Central memory CD8-positive, alpha-beta T cell (primary cell): ENCODE measurements around the gene MBNL1.

ENCODE experiments used
- ATAC-seq: fragments of 150-1000 bp; cut with Tn5 transposase; replicated peaks from 2 replicates; pipeline ENCODE4 v1.10.0; 2022; ENCODE audit warnings: mild to moderate bottlenecking, moderate FRiP score, moderate number of reproducible peaks; ENCODE audit not compliant: poor library complexity, severe bottlenecking; ENCODE audit errors: extremely low read depth
- DNase-seq, 2 donors: peaks; one replicate each; pipeline ENCODE4 v3.0.0; 2021; ENCODE audit warnings: low spot score in 2 of 2
- H3K27ac Mint-ChIP-seq: one replicate; pipeline ENCODE4 v1.8.0; 2022; ENCODE audit warnings: low read depth, mild to moderate bottlenecking, moderate library complexity, mixed read lengths
- H3K27me3 Mint-ChIP-seq: one replicate; pipeline ENCODE4 v1.8.0; 2022; ENCODE audit warnings: mixed read lengths
- H3K36me3 Mint-ChIP-seq: one replicate; pipeline ENCODE4 v1.8.0; 2022; ENCODE audit warnings: mild to moderate bottlenecking, moderate library complexity, mixed read lengths; ENCODE audit not compliant: insufficient read depth
- H3K4me1 Mint-ChIP-seq: one replicate; pipeline ENCODE4 v1.8.0; 2022; ENCODE audit warnings: mixed read lengths
- H3K4me3 Mint-ChIP-seq: one replicate; pipeline ENCODE4 v1.8.0; 2022; ENCODE audit warnings: mild to moderate bottlenecking, moderate library complexity, mixed read lengths
- H3K9me3 Mint-ChIP-seq: one replicate; pipeline ENCODE4 v1.8.0; 2022; ENCODE audit warnings: mixed read lengths

The MBNL1 gene

GRCh38 chr3:152282813-152283212 is 14.1 kb downstream of the MBNL1 start:
- ATAC-seq (no peak), DNase-seq (no peak)
- no peaks in the 10 kb centered on the region for H3K9me3 Mint-ChIP-seq
- peak overlapping the region; percentile 57 for H3K4me3 Mint-ChIP-seq
- H3K27me3 Mint-ChIP-seq = no peaks in the 10 kb centered on the region
- H3K27ac Mint-ChIP-seq = peak overlapping the region; percentile 61
- H3K36me3 Mint-ChIP-seq = peaks cover 21% of the 10 kb centered on the region
- peaks cover 74% of the 10 kb centered on the region for H3K4me1 Mint-ChIP-seq

- H3K27ac Mint-ChIP-seq = peak overlapping the region; percentile 61
- no peaks in the 10 kb centered on the region for H3K9me3 Mint-ChIP-seq
- peak overlapping the region; percentile 57 for H3K4me3 Mint-ChIP-seq
- peaks cover 19% of the 10 kb centered on the region for H3K36me3 Mint-ChIP-seq
- DNase-seq (no peak), ATAC-seq (no peak)
- peaks cover 76% of the 10 kb centered on the region for H3K4me1 Mint-ChIP-seq
- H3K27me3 Mint-ChIP-seq = no peaks in the 10 kb centered on the region
Measured at GRCh38 chr3:152283492-152284381, 15.0 kb downstream of the MBNL1 start.

GRCh38 chr3:152284906-152285305 is 16.2 kb downstream of the MBNL1 start:
- ATAC-seq (peak; percentile 75), DNase-seq (no peak)
- Mint-ChIP-seq H3K9me3 (no peaks in the 10 kb centered on the region), H3K27me3 (no peaks in the 10 kb centered on the region), H3K36me3 (peaks cover 18% of the 10 kb centered on the region), H3K4me3 (peak overlapping the region; percentile 57), H3K27ac (peak overlapping the region; percentile 75), H3K4me1 (peaks cover 76% of the 10 kb centered on the region)

- Mint-ChIP-seq H3K36me3 (peaks cover 19% of the 10 kb centered on the region), H3K4me3 (peak overlapping the region; percentile 57), H3K27me3 (no peaks in the 10 kb centered on the region), H3K9me3 (no peaks in the 10 kb centered on the region), H3K4me1 (peaks cover 76% of the 10 kb centered on the region), H3K27ac (peak overlapping the region; percentile 75)
- DNase-seq = no peak
- ATAC-seq = no peak
Measured at GRCh38 chr3:152285509-152285908, 16.8 kb downstream of the MBNL1 start.

GRCh38 chr3:152287898-152288576 is 19.3 kb downstream of the MBNL1 start:
- Mint-ChIP-seq H3K4me1 (peaks cover 76% of the 10 kb centered on the region), H3K27ac (peak overlapping the region; percentile 86), H3K9me3 (no peaks in the 10 kb centered on the region), H3K4me3 (peak overlapping the region; percentile 73), H3K27me3 (no peaks in the 10 kb centered on the region), H3K36me3 (peaks cover 19% of the 10 kb centered on the region)
- ATAC-seq (no peak), DNase-seq (no peak)

DNA sequence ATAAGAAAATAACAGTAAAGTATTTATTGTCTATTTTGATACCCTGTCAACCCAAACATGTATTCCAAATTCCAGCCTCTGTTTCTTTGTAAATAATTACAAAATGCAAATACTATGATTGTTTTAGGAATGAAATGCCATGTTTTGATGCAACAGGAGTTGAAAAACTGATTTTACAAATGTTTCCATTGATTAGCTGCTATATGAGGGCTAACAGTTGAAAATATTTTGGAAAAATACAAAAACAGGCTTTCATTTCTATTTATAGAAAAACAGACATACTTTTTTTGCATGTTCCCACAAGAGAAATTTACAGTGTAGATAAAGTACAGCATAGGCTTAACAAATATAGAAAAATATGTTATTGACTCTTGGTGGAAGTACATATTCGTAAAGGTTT is 20.0 kb downstream of the MBNL1 start:
- DNase-seq (no peak), ATAC-seq (no peak)
- H3K36me3 Mint-ChIP-seq = peaks cover 19% of the 10 kb centered on the region
- H3K4me1 Mint-ChIP-seq = peaks cover 76% of the 10 kb centered on the region
- H3K27me3 Mint-ChIP-seq = no peaks in the 10 kb centered on the region
- H3K27ac Mint-ChIP-seq = peak overlapping the region; percentile 86
- no peaks in the 10 kb centered on the region for H3K9me3 Mint-ChIP-seq
- peak overlapping the region; percentile 73 for H3K4me3 Mint-ChIP-seq

- DNase-seq (no peak), ATAC-seq (no peak)
- Mint-ChIP-seq H3K27ac (peak overlapping the region; percentile 86), H3K9me3 (no peaks in the 10 kb centered on the region), H3K4me1 (peaks cover 69% of the 10 kb centered on the region), H3K27me3 (no peaks in the 10 kb centered on the region), H3K4me3 (peak overlapping the region; percentile 28), H3K36me3 (peaks cover 23% of the 10 kb centered on the region)
Measured at GRCh38 chr3:152289708-152290107, 21.0 kb downstream of the MBNL1 start.

GRCh38 chr3:152290374-152290773 is 21.6 kb downstream of the MBNL1 start:
- DNase-seq (no peak), ATAC-seq (no peak)
- H3K4me3 Mint-ChIP-seq = peak overlapping the region; percentile 28
- H3K27ac Mint-ChIP-seq = peak overlapping the region; percentile 86
- H3K9me3 Mint-ChIP-seq = no peaks in the 10 kb centered on the region
- H3K36me3 Mint-ChIP-seq = peaks cover 24% of the 10 kb centered on the region
- H3K4me1 Mint-ChIP-seq = peaks cover 65% of the 10 kb centered on the region
- no peaks in the 10 kb centered on the region for H3K27me3 Mint-ChIP-seq

GRCh38 chr3:152291238-152291637 is 22.5 kb downstream of the MBNL1 start:
- no peaks in the 10 kb centered on the region for H3K9me3 Mint-ChIP-seq

GRCh38 chr3:152291649-152292066 is 22.9 kb downstream of the MBNL1 start:
- H3K9me3 Mint-ChIP-seq = no peaks in the 10 kb centered on the region
- H3K4me1 Mint-ChIP-seq = peaks cover 71% of the 10 kb centered on the region
- peak overlapping the region; percentile 86 for H3K27ac Mint-ChIP-seq
- no peaks in the 10 kb centered on the region for H3K27me3 Mint-ChIP-seq
- H3K4me3 Mint-ChIP-seq = peak overlapping the region; percentile 62
- ATAC-seq = peak; percentile 59
- DNase-seq = no peak
- peaks cover 28% of the 10 kb centered on the region for H3K36me3 Mint-ChIP-seq

More at GRCh38 chr3:152291238-152291637, 22.5 kb downstream of the MBNL1 start:
- no peaks in the 10 kb centered on the region for H3K27me3 Mint-ChIP-seq
- H3K27ac Mint-ChIP-seq = peak overlapping the region; percentile 86
- peak overlapping the region; percentile 62 for H3K4me3 Mint-ChIP-seq
- peaks cover 26% of the 10 kb centered on the region for H3K36me3 Mint-ChIP-seq
- no peak for DNase-seq
- no peak for ATAC-seq
- H3K4me1 Mint-ChIP-seq = peaks cover 69% of the 10 kb centered on the region

GRCh38 chr3:152292366-152292765 is 23.6 kb downstream of the MBNL1 start:
- H3K4me1 Mint-ChIP-seq = peaks cover 70% of the 10 kb centered on the region

DNA sequence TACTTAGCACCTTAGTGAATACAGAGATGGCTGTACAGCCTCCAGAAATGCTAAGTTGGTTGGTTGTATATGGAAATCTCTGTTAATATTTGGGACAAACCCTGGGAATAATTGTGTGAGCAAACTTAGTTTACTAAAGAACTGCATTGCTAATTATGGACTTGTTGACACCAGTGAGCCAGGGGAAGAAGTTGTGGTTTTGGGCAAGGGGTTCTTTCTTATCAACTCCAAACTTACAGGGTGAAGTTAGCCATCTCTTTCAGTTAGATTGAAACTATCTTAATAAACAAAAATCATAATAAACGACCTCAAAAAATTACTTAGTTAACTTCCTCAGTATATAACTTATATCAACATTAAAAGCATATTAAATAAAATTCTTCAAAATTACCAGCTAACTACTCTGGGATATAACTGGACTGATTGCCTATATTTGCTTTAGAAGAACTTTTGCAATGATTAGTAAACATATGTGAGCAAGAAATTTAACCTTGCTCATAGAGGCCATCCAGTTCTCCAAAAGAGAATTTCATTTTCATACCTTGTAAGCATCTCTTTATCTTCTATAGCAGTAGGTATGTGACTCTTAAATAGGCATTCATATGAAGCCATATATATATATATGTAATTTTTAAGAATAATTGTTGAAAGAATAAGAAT is 24.7 kb downstream of the MBNL1 start:
- Mint-ChIP-seq H3K27ac (peak overlapping the region; percentile 49), H3K9me3 (no peaks in the 10 kb centered on the region), H3K4me1 (peaks cover 67% of the 10 kb centered on the region), H3K36me3 (peaks cover 31% of the 10 kb centered on the region), H3K27me3 (no peaks in the 10 kb centered on the region), H3K4me3 (peak overlapping the region; percentile 54)
- DNase-seq (no peak), ATAC-seq (no peak)

More at GRCh38 chr3:152292366-152292765, 23.6 kb downstream of the MBNL1 start:
- Mint-ChIP-seq H3K4me3 (peak overlapping the region; percentile 62), H3K27me3 (no peaks in the 10 kb centered on the region), H3K36me3 (peaks cover 25% of the 10 kb centered on the region), H3K9me3 (no peaks in the 10 kb centered on the region), H3K27ac (peak overlapping the region; percentile 86)
- no peak for DNase-seq
- ATAC-seq = no peak
